ENCODE data around the gene FGF22. TPM values are rescaled to one million over a fixed set of nuclear protein-coding genes. Genes with fewer than 3 reads are reported as not detected.

The FGF22 gene
- polyA plus RNA-seq, 3 donors, result not detected

DNA sequence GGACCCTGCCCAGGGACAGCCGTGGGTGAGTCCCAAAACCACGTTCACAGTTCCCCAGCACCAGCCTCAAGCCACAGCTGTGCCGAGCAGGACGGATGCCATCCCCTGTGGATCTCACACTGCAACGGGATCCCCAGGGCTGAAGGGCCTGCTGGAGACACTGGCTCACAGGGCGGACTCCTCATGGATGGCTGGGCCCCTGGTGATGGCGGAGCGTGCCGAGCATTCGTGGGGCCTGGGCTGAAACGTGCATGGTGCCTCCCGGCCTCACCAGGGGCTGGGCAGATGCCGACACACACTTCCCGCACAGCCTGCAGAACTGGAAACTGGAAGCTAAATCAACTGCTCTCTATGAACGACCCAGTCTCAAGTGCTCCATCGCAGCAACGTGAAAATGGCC, 13.7 kb downstream of the FGF22 start:
- H3K27me3 ChIP-seq (ENCODE audit: control insufficient read depth in 2 of 2, insufficient read depth in 2 of 2, low read length in 2 of 2), result no peaks in the 10 kb centered on the region
- H3K4me2 ChIP-seq (replicated peaks; ENCODE audit: extremely low read depth, low read length, poor library complexity, severe bottlenecking), result no peak overlapping the region
- Mint-ChIP-seq H3K36me3 (peaks cover 31 to 76% of the 10 kb centered on the region in 2 donors), H3K27me3 (ENCODE audit: low read depth in 3 of 3) (no peaks in the 10 kb centered on the region), H3K4me1 (peaks cover 8% of the 10 kb centered on the region), H3K27ac (peak overlapping the region in 1 of 7 donors; percentile 82), H3K9me3 (no peaks in the 10 kb centered on the region), H3K4me3 (no peak overlapping the region)
- TF ChIP-seq, protein P1, sequence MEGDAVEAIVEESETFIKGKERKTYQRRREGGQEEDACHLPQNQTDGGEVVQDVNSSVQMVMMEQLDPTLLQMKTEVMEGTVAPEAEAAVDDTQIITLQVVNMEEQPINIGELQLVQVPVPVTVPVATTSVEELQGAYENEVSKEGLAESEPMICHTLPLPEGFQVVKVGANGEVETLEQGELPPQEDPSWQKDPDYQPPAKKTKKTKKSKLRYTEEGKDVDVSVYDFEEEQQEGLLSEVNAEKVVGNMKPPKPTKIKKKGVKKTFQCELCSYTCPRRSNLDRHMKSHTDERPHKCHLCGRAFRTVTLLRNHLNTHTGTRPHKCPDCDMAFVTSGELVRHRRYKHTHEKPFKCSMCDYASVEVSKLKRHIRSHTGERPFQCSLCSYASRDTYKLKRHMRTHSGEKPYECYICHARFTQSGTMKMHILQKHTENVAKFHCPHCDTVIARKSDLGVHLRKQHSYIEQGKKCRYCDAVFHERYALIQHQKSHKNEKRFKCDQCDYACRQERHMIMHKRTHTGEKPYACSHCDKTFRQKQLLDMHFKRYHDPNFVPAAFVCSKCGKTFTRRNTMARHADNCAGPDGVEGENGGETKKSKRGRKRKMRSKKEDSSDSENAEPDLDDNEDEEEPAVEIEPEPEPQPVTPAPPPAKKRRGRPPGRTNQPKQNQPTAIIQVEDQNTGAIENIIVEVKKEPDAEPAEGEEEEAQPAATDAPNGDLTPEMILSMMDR (IDR thresholded peaks at IDR 0.05), result no peak
- H2AFZ ChIP-seq (ENCODE audit: insufficient read depth, low read depth, low read length, poor library complexity, severe bottlenecking), result no peak overlapping the region
- no peaks in the 10 kb centered on the region for H3K9me3 ChIP-seq (replicated peaks in 1 of 2; ENCODE audit: control insufficient read depth in 1 of 2, insufficient read depth in 1 of 2, low read length in 2 of 2)
- peaks cover 100% of the 10 kb centered on the region for H4K20me1 ChIP-seq (ENCODE audit: insufficient read depth, low read length)
- H3K36me3 ChIP-seq (replicated peaks in 1 of 2; ENCODE audit: control insufficient read depth in 1 of 2, insufficient read depth in 2 of 2, low read length in 2 of 2), result peaks cover 72 to 87% of the 10 kb centered on the region in 2 donors
- 96% methylated on average over 15 of the region's 17 CpGs for WGBS (ENCODE audit: insufficient coverage)
- peaks cover 78% of the 10 kb centered on the region for H3K79me2 ChIP-seq (ENCODE audit: insufficient read depth, low read length)
- H3K4me1 ChIP-seq (ENCODE audit: control insufficient read depth in 1 of 2, insufficient read depth in 2 of 2, low read length in 2 of 2), result no peaks in the 10 kb centered on the region
- intact Hi-C loops (cut with micrococcal nuclease), result no loop called here
- H3K27ac ChIP-seq (ENCODE audit: low read depth in 1 of 2, low read length in 2 of 2), result no peak overlapping the region
- H3K4me3 ChIP-seq (replicated peaks in 1 of 3; ENCODE audit: low read depth in 2 of 3, low read length in 3 of 3), result no peak overlapping the region
- no peak for DNase-seq
- no peak overlapping the region for H3K9ac ChIP-seq (ENCODE audit: insufficient read depth, low read length, poor library complexity, severe bottlenecking)

DNA sequence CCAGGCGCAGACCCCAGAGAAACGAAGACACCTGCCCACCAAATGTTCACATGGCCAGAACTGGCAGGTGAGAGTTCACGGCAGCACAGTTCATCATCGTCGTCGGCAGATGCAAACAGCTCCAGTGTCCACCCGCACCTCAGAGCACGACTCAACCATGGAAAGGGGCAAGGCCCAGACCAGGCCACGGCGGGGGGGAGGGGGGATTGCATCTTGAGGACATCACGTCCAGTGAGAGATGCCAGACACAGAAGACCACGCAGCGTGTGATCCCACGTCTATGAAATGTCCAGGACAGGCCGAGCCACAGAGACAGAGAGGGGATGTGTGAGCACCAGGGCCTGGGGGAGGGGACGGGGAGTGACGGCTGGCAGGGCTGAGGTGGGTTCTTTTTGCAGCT, 16.0 kb downstream of the FGF22 start:
- no peak overlapping the region for H3K27ac ChIP-seq (ENCODE audit: low read depth in 1 of 2, low read length in 2 of 2)
- Mint-ChIP-seq H3K27me3 (ENCODE audit: low read depth in 3 of 3) (no peaks in the 10 kb centered on the region), H3K27ac (peak overlapping the region in 5 of 7 donors; percentile 23 to 70 (median 47)), H3K4me3 (no peak overlapping the region), H3K4me1 (peaks cover 21% of the 10 kb centered on the region), H3K9me3 (no peaks in the 10 kb centered on the region), H3K36me3 (peaks cover 25 to 71% of the 10 kb centered on the region in 2 donors)
- no peaks in the 10 kb centered on the region for H3K9me3 ChIP-seq (replicated peaks in 1 of 2; ENCODE audit: control insufficient read depth in 1 of 2, insufficient read depth in 1 of 2, low read length in 2 of 2)
- peaks cover 100% of the 10 kb centered on the region for H4K20me1 ChIP-seq (ENCODE audit: insufficient read depth, low read length)
- H3K79me2 ChIP-seq (ENCODE audit: insufficient read depth, low read length), result peaks cover 100% of the 10 kb centered on the region
- H2AFZ ChIP-seq (ENCODE audit: insufficient read depth, low read depth, low read length, poor library complexity, severe bottlenecking), result no peak overlapping the region
- 95% methylated on average over 14 of the region's 17 CpGs for WGBS (ENCODE audit: insufficient coverage)
- peaks cover 13 to 16% of the 10 kb centered on the region in 2 donors for H3K4me1 ChIP-seq (ENCODE audit: control insufficient read depth in 1 of 2, insufficient read depth in 2 of 2, low read length in 2 of 2)
- H3K27me3 ChIP-seq (ENCODE audit: control insufficient read depth in 2 of 2, insufficient read depth in 2 of 2, low read length in 2 of 2), result no peaks in the 10 kb centered on the region
- no peak overlapping the region for H3K4me3 ChIP-seq (replicated peaks in 1 of 3; ENCODE audit: low read depth in 2 of 3, low read length in 3 of 3)
- peaks cover 56 to 72% of the 10 kb centered on the region in 2 donors for H3K36me3 ChIP-seq (replicated peaks in 1 of 2; ENCODE audit: control insufficient read depth in 1 of 2, insufficient read depth in 2 of 2, low read length in 2 of 2)
- no peak overlapping the region for H3K4me2 ChIP-seq (replicated peaks; ENCODE audit: extremely low read depth, low read length, poor library complexity, severe bottlenecking)
- intact Hi-C loops (cut with micrococcal nuclease), result no loop called here
- no peak overlapping the region for H3K9ac ChIP-seq (ENCODE audit: insufficient read depth, low read length, poor library complexity, severe bottlenecking)
- TF ChIP-seq, protein P1 (IDR thresholded peaks at IDR 0.05), result no peak
- DNase-seq, result no peak

Data from CD14-positive monocyte (primary cell).